Heart left ventricle (tissue), 16 donors: Measurements from ENCODE around the gene IL1RN. TPM values are rescaled to one million over a fixed set of nuclear protein-coding genes. Genes with fewer than 3 reads are reported as not detected.
A peak's percentile ranks its signal among the peaks of the same experiment; 100 is the strongest.
"Not testable (repeated sequence)": the region's sequence is repeated elsewhere in the genome, so short reads cannot be mapped to it uniquely, and the experiment has no call there.

ENCODE experiments used
- ATAC-seq, 4 donors: fragments of 200-7000 bp; cut with Tn5 transposase; one replicate each; pipeline ENCODE4 v1.9.1; 2020 to 2022; ENCODE audit warnings: moderate library complexity in 4 of 4, mild to moderate bottlenecking in 3 of 4, moderate number of reproducible peaks in 1 of 4
- DNase-seq, 5 donors: peaks; one replicate each; pipeline ENCODE4 v3.0.0-alpha.2; 2020
- H3K27ac ChIP-seq, 12 donors: fragments of 200-600 bp; sonication (generic) in 4 of 12; one replicate each; pipeline versions ENCODE4 v1.5.0 to v1.8.0; 2016 to 2022; ENCODE audit warnings: mild to moderate bottlenecking in 2 of 12
- H3K27me3 ChIP-seq, 9 donors: fragments of 200-600 bp; sonication (generic) in 2 of 9; one replicate each; pipeline versions ENCODE4 v1.5.1 to v1.8.0; 2016 to 2022; ENCODE audit warnings: mild to moderate bottlenecking in 3 of 9
- H3K36me3 ChIP-seq, 9 donors: fragments of 200-600 bp; sonication (generic) in 2 of 9; one replicate each; pipeline versions ENCODE4 v1.5.0 to v1.8.0; 2018 to 2022; ENCODE audit warnings: mild to moderate bottlenecking in 2 of 9
- H3K4me1 ChIP-seq, 12 donors: fragments of 200-600 bp; sonication (generic) in 4 of 12; one replicate each; pipeline versions ENCODE4 v1.5.0 to v1.8.0; 2016 to 2022; ENCODE audit warnings: mild to moderate bottlenecking in 3 of 12
- H3K4me3 ChIP-seq, 12 donors: fragments of 200-600 bp; sonication (generic) in 4 of 12; one replicate each; pipeline versions ENCODE4 v1.5.0 to v1.8.0; 2017 to 2022; ENCODE audit warnings: mild to moderate bottlenecking in 9 of 12, moderate library complexity in 4 of 12
- H3K9me3 ChIP-seq, 12 donors: fragments of 200-600 bp; sonication (generic) in 4 of 12; one replicate each; pipeline versions ENCODE4 v1.5.0 to v1.8.0; 2016 to 2022; ENCODE audit warnings: mild to moderate bottlenecking in 1 of 12
- POLR2A ChIP-seq, 2 donors: fragments of 450-650 bp; IDR thresholded peaks; one replicate each; pipeline ENCODE4 v1.6.1; 2017; ENCODE audit warnings: antibody characterized with exemption in 2 of 2, mild to moderate bottlenecking in 2 of 2, moderate library complexity in 2 of 2
- WGBS, 4 donors: extraction: QIAGEN DNeasy Blood & Tissue Kit in 2 of 4; methylation state at CpG; one replicate each; pipeline versions ENCODE4 v1.1.5 to v1.1.7; 2013 to 2018; 5-methylcytosine and 5-hydroxymethylcytosine counted together
- intact Hi-C, 10 donors: fragments of 100-400 bp; cut with DNase I; formaldehyde crosslinking; loops; one replicate each; pipeline versions ENCODE4 v1.11.1 to v1.14.2; 2022
- polyA plus RNA-seq, 2 donors: library from polyadenylated mRNA; stranded (reverse); fragments of 200-250 nt; gene quantifications; one replicate each; pipeline ENCODE4 v1.2.3, GENCODE V29; 2013
- total RNA-seq, 9 donors: library from RNA; depleted of rRNA in 2 of 9; stranded (reverse); fragments of >200 nt in 2 of 9; fragmentation: NEBNext Ultra II Directional in 3 of 9; extraction: Animal tissue kit (Norgen Biotek cat#: 25700) in 3 of 9; gene quantifications; one replicate each; pipeline versions ENCODE4 v1.1.0 to v1.2.4, GENCODE V29; 2016 to 2023
- TF ChIP-seq, protein P1 (sequence below), 12 donors: fragments of 200-600 bp; sonication (generic) in 4 of 12; IDR thresholded peaks; one replicate each; pipeline versions ENCODE4 v1.5.0 to v1.8.0; 2018 to 2022; ENCODE audit warnings: antibody characterized with exemption in 12 of 12, mild to moderate bottlenecking in 5 of 12
- donor health status: ischemic (EF 13 %, LVEDD 7.1; RV severe dilation, severe dysfunction).
- donor health status: healthy with polysubstance abuse.
- donor health status: DM: no; HTN: yes; CAD: no.
- donor health status: DM: no; HTN: no; CAD: no.
- donor health status: ischemic (EF 25% LVEDD 6.9; RV normal size, moderate dysfunction).
- donor health status: ischemic (EF 25% LVEDD 5.7; RV mildly dilated, moderate dysfunction).
- donor health status: healthy.
- donor health status: DM: yes; HTN: yes; CAD: no.
- donor health status: ischemic (EF 35%, LVEDD 5.7; RV mildly dilated, moderate dysfunction).
- donor health status: nonischemic (EF 11% LVEDD 7.7; RV severe dilation, severe dysfunction).
- donor health status: DM: yes; HTN: yes; CAD: no.
- donor health status: PGD.
- donor health status: ischemic (EF 29% LVEDD 5.4; RV normal size, mild dysfunction).
- donor health status: nonischemic (EF 23%, LVEDD 6.1; RV moderate dilation, normal function).

Gene IL1RN
- total and polyA plus RNA-seq, 11 donors = 0.16 to 11.4 (median 0.99) TPM

DNA sequence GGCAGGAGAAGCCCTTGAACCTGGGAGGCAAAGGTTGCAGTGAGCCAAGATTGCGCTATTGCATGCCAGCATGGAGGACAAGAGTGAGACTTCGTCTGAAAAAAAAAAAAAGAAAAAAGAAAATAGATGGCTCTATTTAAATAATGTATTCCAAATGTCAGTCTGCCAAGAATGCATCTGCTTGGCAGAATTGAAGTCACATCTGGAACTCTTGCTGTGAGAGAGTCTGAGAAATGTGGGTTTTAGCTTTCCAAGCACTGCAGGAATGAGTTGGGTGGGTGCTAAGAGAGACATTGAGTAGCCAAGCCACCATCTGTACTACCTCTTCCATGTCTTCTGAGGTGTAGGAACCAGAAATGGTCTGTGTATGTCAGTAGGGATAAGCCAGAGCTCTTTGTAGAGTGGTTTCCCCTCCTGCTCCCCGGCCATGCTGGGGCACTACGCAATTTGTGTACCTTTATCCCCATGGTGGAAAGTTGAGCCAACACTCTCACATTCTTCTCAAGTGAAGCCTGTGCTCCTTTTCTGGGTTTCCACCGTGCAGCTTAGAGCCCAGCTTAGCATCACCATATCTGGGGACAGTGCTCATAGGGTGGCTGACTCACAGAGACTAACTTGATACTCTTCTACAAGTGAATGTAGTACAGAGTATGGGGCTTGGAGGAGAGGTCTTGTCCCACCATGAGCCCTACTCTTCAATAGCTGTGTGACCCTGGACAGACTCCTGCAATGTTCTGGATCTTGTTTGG is 34.4 kb upstream of the IL1RN start:
- Histone ChIP-seq H3K27ac (no peak overlapping the region), H3K4me3 (no peak overlapping the region), H3K9me3 (peaks cover 0 to 15% (median 0%) of the 10 kb centered on the region in 12 donors), H3K4me1 (peaks cover 0 to 14% (median 0%) of the 10 kb centered on the region in 12 donors), H3K36me3 (no peaks in the 10 kb centered on the region), H3K27me3 (peaks cover 0 to 4% (median 0%) of the 10 kb centered on the region in 9 donors)
- ATAC-seq (no peak), DNase-seq (no peak)
- intact Hi-C loops = no loop called here
- TF ChIP-seq, protein P1, sequence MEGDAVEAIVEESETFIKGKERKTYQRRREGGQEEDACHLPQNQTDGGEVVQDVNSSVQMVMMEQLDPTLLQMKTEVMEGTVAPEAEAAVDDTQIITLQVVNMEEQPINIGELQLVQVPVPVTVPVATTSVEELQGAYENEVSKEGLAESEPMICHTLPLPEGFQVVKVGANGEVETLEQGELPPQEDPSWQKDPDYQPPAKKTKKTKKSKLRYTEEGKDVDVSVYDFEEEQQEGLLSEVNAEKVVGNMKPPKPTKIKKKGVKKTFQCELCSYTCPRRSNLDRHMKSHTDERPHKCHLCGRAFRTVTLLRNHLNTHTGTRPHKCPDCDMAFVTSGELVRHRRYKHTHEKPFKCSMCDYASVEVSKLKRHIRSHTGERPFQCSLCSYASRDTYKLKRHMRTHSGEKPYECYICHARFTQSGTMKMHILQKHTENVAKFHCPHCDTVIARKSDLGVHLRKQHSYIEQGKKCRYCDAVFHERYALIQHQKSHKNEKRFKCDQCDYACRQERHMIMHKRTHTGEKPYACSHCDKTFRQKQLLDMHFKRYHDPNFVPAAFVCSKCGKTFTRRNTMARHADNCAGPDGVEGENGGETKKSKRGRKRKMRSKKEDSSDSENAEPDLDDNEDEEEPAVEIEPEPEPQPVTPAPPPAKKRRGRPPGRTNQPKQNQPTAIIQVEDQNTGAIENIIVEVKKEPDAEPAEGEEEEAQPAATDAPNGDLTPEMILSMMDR (IDR thresholded peaks at IDR 0.05) = no peak
- WGBS, 4 donors = 82 to 85% (median 83%) methylated on average over 5 of the region's 5 CpGs

DNA sequence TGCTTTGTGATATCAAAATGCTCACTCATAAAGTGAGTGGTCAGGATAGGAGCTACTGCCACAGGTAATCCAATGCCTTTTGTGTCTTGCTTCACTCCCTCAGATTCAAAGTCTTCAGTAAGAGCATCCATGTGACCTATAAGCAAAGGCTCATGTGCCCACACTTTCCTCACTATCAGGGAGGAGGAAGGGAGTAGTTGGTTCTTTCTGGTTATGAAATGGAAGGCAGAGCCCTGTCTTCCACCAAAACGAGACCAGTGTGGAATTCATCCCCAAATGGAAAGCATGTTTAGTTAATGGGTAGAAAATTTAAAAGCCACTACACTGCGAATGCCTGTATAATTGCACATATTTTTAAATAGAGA is 33.8 kb upstream of the IL1RN start:
- TF ChIP-seq, protein P1 (IDR thresholded peaks at IDR 0.05) = no peak
- Histone ChIP-seq H3K36me3 (no peaks in the 10 kb centered on the region), H3K9me3 (peaks cover 0 to 15% (median 0%) of the 10 kb centered on the region in 12 donors), H3K27me3 (peaks cover 0 to 4% (median 0%) of the 10 kb centered on the region in 9 donors), H3K4me3 (no peak overlapping the region), H3K4me1 (peaks cover 0 to 18% (median 0%) of the 10 kb centered on the region in 12 donors), H3K27ac (no peak overlapping the region)
- WGBS, 4 donors = 45 to 63% (median 48%) methylated on average over 2 of the region's 2 CpGs
- intact Hi-C loops = no loop called here
- ATAC-seq = no peak
- DNase-seq = no peak

DNA sequence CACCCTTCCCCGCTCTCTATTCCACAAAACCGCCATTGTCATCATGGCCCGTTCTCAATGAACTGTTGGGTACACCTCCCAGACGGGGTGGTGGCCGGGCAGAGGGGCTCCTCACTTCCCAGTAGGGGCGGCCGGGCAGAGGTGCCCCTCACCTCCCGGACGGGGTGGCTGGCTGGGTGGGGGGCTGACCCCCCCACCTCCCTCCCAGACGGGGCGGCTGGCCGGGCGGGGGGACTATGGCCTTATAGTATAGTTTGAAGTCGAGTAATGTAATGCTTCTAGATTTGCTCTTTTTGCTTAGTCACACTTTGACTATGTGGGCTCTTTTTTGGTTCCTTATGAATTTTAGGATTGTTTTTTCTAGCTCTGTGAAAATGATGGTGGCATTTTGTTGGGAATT is 31.1 kb upstream of the IL1RN start:
- 91 to 96% (median 93%) methylated on average over 10 to 14 of the region's 14 CpGs for WGBS, 4 donors
- DNase-seq, H3K27ac ChIP-seq, intact Hi-C loops, H3K4me3 ChIP-seq, ATAC-seq, H3K36me3 ChIP-seq, H3K27me3 ChIP-seq: not testable (repeated sequence)
- Histone ChIP-seq H3K9me3 (peaks cover 0 to 15% (median 0%) of the 10 kb centered on the region in 12 donors), H3K4me1 (peaks cover 0 to 13% (median 0%) of the 10 kb centered on the region in 12 donors)

- intact Hi-C loops, H3K36me3 ChIP-seq, ATAC-seq, DNase-seq, H3K4me3 ChIP-seq, H3K27me3 ChIP-seq: not testable (repeated sequence)
- Histone ChIP-seq H3K27ac (peak overlapping the region in 1 of 12 donors; percentile 38), H3K9me3 (peaks cover 0 to 16% (median 0%) of the 10 kb centered on the region in 12 donors), H3K4me1 (peaks cover 0 to 13% (median 0%) of the 10 kb centered on the region in 12 donors)
- 82 to 90% (median 88%) methylated on average over 2 of the region's 2 CpGs for WGBS, 4 donors
Measured at GRCh38 chr2:113096842-113097618, 30.4 kb upstream of the IL1RN start.

GRCh38 chr2:113098041-113098440 is 29.4 kb upstream of the IL1RN start:
- ATAC-seq (no peak), DNase-seq (no peak)
- Histone ChIP-seq H3K27me3 (peaks cover 0 to 4% (median 0%) of the 10 kb centered on the region in 9 donors), H3K27ac (no peak overlapping the region), H3K9me3 (peaks cover 0 to 19% (median 0%) of the 10 kb centered on the region in 12 donors), H3K36me3 (no peaks in the 10 kb centered on the region), H3K4me1 (peaks cover 0 to 13% (median 0%) of the 10 kb centered on the region in 12 donors), H3K4me3 (peak overlapping the region in 1 of 12 donors; percentile 12)
- TF ChIP-seq, protein P1 (IDR thresholded peaks at IDR 0.05) = no peak
- no peak for TF ChIP-seq POLR2A (IDR thresholded peaks at IDR 0.05)
- intact Hi-C loops = no loop called here
- WGBS, 4 donors = 86 to 94% (median 90%) methylated on average over 4 of the region's 4 CpGs
